Right ventricle myocardium inferior (tissue), 1 donor: ENCODE data around the gene DUSP28. TPM values are rescaled to one million over a fixed set of nuclear protein-coding genes. Genes with fewer than 3 reads are reported as not detected.

Source experiments
- ATAC-seq: fragments of 200-7000 bp; cut with Tn5 transposase; one replicate; pipeline ENCODE4 v1.9.1; 2020; ENCODE audit warnings: mild to moderate bottlenecking, moderate library complexity
- DNase-seq: peaks from one replicate; pipeline ENCODE4 v3.0.0; 2021; ENCODE audit errors: missing footprints
- intact Hi-C: fragments of 100-400 bp; cut with DNase I; formaldehyde crosslinking; loops from one replicate; pipeline ENCODE4 v1.11.0; 2022
- total RNA-seq: library from RNA; stranded (reverse); fragmentation: NEBNext Ultra II Directional; extraction: Animal tissue kit (Norgen Biotek cat#: 25700); gene quantifications from one replicate; pipeline ENCODE4 v1.2.1, GENCODE V29; 2021
- donor health status: DM: no; HTN: yes; CAD: no; lungs with severe emphysema.

DUSP28 gene
- total RNA-seq, 1 donor from 2014 or later, result 14.4 TPM

DNA sequence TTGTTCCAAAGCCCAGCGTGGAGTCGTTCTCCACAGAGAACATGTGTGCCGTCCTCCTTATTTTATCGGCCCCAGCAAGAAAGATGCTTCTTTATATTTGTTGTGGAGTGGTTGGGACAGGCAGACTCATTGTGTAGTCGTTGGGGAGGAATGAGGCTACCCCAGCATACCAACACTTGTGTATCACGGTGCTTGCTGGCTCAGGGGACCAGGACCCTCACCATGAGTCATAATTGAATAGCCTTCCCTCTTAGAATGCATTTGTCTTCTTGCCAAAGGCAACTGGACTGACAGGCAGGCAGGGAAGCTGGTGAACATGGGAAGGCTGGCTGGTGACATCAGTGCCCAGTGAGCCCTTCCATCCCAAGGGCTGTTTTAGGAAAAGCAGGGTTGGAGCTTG is 31.1 kb downstream of the DUSP28 start:
- no peak for DNase-seq

DNA sequence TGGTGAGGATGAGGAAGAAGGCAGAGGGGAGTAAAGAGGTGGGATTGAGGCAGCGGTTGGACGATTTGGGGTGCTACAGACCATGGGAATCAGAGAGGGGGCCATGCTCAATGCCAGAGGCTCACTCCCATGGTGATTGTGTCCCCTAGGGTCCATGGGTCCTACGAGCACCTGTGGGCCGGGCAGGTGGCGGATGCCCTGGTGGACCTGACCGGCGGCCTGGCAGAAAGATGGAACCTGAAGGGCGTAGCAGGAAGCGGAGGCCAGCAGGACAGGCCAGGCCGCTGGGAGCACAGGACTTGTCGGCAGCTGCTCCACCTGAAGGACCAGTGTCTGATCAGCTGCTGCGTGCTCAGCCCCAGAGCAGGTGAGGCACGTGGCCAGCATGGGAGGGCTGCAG is 31.6 kb downstream of the DUSP28 start:
- intact Hi-C loops, result loop anchor here (10.0 kb wide), 2 partner anchors 77 to 357 kb away; no protein-coding TSS in a partner anchor
- peak; percentile 44 for DNase-seq

More for the DNA sequence above, 31.1 kb downstream of the DUSP28 start:
- intact Hi-C loops, result loop anchor here (10.0 kb wide), 2 partner anchors 76 to 356 kb away; no protein-coding TSS in a partner anchor
- no peak for ATAC-seq

DNA sequence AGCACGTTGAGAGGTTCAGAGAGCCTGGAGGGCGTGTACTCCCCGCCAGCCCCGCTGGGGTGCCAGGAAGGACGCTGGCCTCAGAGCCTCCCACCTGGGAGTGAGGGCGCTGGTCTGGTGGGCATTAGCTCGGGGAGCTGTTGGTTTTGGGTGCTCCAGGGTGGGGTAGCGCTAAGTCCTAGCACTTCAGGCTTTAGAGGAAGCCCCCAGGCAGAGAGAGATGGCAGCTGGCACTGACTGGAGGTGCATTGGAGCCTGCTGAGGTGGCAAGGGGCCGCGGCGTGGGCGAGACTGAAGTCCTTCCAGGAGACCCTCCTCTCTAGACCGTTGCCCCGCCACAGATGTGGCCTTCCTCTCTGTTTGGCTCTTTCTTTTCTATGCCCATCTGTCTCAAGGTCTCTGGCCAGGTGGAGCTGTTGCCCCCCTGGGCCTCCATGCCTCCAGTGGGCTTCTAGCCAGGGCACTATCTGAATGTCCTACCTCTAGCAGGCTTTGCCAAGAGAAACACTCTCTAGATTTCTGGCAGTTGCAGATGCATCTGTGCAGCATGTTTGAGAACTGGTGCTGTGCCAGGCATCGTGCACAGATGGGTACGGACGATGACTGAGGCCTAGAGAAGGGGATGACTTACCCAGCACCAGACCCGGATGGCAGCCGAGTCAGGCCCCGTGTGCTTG is 33.0 kb downstream of the DUSP28 start:
- peak; percentile 46 for ATAC-seq
- peak; percentile 72 for DNase-seq
- intact Hi-C loops, result loop anchor here (10.0 kb wide), 2 partner anchors 78 to 358 kb away; no protein-coding TSS in a partner anchor

More for the DNA sequence above, 31.6 kb downstream of the DUSP28 start:
- ATAC-seq, result no peak

DNA sequence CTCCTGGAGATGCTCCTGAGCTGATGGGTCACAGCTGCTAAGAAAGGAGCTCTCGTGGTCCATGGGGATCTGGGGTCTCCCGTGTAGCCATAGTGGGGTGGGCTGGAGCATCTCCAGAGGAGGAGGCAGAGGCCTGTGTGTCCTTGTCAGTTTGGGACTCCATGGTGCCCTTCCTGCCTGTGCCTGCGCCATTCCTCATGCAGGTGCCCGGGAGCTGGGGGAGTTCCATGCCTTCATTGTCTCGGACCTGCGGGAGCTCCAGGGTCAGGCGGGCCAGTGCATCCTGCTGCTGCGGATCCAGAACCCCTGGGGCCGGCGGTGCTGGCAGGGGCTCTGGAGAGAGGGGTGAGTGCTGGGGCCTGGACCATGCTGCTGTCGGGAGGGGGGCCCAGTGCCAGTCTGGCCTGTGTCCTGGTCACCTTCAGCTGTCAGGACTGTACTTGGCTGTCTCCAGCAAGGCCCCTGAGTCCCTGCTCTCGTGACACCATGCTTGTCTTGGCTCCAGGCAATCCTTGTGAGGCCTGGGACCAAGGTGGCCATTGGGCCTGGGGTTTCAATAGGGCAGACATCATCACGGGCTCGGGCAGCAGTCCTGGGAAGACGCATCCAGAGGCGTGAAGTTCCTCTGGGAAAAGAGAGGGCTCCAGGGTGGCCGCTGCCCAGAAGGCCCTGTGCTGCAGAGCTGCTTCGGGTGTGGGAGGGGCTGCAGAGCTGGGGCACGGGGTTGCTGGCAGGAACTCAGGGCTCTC is 33.7 kb downstream of the DUSP28 start:
- peak; percentile 73 for DNase-seq
- intact Hi-C loops, result loop anchor here (10.0 kb wide), 2 partner anchors 79 to 359 kb away; no protein-coding TSS in a partner anchor
- peak; percentile 70 for ATAC-seq

DNA sequence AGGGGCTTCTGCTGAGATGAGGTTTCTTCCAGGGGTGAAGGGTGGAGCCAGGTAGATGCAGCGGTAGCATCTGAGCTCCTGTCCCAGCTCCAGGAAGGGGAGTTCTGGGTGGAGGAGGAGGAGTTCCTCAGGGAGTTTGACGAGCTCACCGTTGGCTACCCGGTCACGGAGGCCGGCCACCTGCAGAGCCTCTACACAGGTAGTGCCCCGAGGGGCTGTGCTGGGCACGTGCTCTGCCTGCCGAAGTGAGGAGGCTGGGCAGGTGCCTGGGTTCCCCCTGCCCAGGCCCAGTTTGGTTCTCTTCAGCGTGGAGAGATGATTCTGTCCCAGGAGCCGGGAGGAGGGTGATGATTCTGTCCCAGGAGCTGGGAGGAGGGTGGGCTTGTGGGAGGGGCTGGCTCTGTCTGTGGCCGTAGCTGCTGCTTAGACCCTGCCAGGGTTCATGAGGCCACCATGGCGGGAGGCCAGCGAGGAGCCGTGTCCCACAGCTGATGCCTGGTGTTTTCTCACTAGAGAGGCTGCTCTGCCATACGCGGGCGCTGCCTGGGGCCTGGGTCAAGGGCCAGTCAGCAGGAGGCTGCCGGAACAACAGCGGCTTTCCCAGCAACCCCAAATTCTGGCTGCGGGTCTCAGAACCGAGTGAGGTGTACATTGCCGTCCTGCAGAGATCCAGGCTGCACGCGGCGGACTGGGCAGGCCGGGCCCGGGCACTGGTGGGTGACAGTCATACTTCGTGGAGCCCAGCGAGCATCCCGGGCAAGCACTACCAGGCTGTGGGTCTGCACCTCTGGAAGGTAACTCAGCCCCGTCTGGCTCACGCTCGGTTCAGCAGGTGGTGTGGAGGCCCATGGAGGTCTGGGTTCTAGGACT is 34.6 kb downstream of the DUSP28 start:
- no peak for ATAC-seq
- DNase-seq, result peak; percentile 67
- intact Hi-C loops, result loop anchor here (5.0 to 10.0 kb wide), 3 partner anchors 37 to 360 kb away; partner anchors contain the start of gene ANKMY1

DNA sequence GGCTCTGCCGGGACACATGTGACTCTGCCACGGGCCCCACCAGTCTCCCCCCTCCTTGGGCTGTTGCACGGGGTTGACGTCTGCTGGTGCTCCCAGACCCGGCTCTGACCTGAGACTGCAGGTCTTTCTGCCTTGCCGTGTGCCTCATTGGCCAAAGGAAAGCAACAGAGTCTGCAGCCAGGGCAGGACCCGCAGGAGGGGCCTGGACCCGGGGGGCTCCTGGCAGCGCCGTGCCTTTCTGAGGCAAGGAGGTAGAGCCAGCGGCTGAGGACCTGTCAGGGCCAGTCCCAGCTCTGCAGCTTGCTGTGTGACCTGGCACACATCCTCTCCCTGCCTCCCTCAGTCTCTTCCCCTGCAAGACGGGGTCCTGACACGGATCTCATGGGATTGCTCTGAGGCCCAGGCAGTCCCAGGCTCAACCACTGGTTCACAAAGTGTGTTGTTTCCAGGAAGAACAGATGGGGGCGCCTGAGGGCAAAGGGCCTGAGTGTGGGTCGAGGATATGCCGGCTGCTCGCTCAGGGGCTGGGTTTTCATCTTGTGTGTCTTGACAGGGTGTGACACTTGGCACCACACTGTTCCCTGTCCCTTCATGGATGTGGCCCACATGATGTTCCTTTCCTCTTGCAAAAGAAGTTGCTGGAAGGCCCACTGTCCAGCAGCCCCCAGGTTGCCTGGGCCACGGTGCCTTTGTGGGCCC is 35.4 kb downstream of the DUSP28 start:
- DNase-seq (peak; percentile 73), ATAC-seq (peak; percentile 6)
- intact Hi-C loops, result loop anchor here (5.0 to 10.0 kb wide), 3 partner anchors 38 to 361 kb away; partner anchors contain the start of gene ANKMY1

DNA sequence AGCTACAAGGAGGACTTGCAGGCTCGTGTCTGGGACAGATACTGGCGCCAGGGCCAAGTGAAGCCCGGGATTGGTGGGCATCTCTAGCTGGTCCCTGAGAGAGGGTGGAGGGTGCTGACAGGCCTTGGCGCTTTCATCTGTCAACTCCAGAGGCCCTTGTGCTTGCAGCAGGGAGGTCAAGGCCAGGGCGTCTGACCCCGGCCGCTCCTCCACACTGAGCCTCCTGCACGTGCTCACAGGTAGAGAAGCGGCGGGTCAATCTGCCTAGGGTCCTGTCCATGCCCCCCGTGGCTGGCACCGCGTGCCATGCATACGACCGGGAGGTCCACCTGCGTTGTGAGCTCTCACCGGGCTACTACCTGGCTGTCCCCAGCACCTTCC is 35.9 kb downstream of the DUSP28 start:
- DNase-seq, result peak; percentile 68
- ATAC-seq, result peak; percentile 27
- intact Hi-C loops, result loop anchor here (5.0 to 10.0 kb wide), 3 partner anchors 39 to 361 kb away; partner anchors contain the start of gene ANKMY1

DNA sequence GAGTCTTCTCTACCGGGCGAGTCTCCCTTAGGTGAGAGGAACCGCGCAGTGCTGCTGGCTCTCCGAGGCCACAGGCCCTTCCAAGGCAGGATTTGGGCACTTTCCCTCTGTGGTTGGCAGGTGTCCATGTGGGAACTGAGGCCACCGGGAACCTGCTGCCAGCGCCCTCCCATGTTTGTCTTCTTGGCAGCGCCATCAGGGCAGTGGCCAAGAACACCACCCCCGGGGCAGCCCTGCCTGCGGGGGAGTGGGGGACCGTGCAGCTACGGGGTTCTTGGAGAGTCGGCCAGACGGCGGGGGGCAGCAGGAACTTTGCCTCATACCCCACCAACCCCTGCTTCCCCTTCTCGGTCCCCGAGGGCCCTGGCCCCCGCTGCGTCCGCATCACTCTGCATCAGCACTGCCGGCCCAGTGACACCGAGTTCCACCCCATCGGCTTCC is 36.4 kb downstream of the DUSP28 start:
- intact Hi-C loops, result loop anchor here (5.0 to 10.0 kb wide), 3 partner anchors 39 to 362 kb away; partner anchors contain the start of gene ANKMY1
- peak; percentile 76 for DNase-seq
- ATAC-seq, result peak; percentile 52

DNA sequence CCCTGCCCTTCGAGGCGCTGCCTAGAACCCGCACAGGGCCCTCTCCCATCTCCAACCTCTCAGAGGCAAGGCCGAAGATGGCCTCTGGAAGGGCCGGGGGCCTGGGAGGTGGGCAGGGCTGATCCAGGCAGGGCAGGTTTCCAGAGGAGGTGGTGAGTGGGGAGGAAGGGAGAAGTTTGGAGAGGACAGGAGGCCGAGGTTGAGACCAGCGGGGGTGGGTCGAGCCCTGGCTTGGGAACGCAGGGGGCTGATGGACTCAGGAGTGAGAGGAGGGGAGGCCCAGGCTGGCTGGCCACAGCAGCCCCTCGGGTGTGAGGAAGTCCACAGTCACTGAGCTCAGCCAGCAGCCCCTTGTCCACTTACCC is 36.9 kb downstream of the DUSP28 start:
- DNase-seq (peak; percentile 43), ATAC-seq (no peak)
- intact Hi-C loops, result loop anchor here (5.0 to 10.0 kb wide), 3 partner anchors 40 to 362 kb away; partner anchors contain the start of gene ANKMY1

DNA sequence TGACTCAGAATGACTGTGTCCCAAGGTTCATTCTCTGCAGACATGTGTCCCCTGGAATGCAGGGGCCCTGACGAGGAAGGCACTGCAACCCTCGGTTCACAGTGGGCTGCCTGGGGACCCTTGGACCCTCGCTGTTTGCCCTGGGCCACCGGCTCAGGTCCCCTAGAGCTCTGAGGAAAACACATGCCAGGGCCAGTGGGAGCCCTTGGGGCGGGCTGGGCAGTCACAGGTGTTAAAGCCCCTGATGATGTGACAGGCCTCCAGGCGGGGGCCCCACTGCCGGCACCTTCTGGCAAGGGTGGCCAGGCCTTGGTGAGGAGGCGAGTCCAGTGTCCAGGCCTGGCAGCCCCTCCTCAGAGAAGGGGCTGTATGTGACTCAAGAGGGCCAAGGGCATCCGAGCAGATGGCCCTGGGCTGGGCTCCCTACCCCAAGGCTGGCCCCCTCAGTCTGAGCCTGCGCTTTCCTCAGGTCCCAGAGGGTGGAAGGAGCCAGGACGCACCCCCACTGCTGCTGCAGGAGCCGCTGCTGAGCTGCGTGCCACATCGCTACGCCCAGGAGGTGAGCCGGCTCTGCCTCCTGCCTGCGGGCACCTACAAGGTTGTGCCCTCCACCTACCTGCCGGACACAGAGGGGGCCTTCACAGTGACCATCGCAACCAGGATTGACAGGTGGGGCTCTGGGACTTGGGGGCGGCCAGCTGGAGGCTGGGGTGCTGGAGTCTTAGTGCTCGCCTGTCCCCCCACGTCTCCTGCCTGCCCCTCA is 37.4 kb downstream of the DUSP28 start:
- intact Hi-C loops, result loop anchor here (5.0 to 10.0 kb wide), 3 partner anchors 40 to 363 kb away; partner anchors contain the start of gene ANKMY1
- DNase-seq (peak; percentile 61), ATAC-seq (no peak)

DNA sequence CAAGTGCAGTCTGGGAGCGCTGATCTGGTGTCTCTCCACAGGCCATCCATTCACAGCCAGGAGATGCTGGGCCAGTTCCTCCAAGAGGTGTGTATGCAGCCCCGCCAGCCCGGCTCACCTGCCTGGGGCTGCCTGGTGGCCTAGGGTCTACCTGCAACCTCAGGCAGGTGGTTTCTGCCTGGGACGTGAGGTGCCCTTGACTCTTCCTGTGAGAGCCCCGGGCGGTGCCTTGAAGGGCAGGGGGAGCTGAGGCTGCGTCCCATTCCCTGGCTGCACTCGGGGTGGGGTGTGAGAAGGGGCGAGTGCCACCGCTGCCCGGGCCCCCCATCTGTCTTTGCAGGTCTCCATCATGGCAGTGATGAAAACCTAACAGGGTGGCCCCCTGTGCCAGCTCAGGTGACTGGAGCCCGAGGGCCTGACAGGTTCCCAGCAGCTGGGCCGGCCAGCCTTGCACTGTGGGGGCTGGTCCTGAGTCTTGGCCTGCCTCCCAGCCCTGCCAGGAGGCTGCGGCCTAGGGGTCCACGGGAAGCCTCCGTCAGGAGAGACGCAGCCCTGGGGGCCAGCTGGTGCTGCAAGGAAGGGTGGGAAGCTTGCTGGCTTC is 38.3 kb downstream of the DUSP28 start:
- ATAC-seq (no peak), DNase-seq (peak; percentile 59)
- intact Hi-C loops, result loop anchor here (5.0 to 10.0 kb wide), 3 partner anchors 41 to 364 kb away; partner anchors contain the start of gene ANKMY1

DNA sequence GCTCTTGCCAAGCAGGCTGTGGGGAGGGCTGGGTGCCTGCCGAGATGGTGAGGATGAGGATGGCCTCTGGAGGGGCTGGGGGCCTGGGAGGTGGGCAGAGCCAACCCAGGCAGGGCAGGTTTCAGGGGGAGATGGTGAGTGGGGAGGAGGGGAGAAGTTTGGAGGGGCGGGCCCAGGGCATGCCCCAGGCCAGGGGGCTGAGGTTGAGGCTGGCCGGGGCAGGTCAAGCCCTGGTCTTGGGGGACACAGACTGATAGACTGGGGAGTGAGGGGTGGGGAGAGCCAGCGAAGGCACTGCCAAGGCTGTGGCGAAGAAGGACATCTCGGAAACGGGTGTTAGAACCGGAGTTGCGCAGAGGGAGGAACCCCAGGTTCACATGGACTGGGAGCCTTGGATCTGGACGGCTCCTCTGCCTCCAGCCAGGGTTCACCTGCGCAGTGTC is 39.0 kb downstream of the DUSP28 start:
- no peak for DNase-seq
- intact Hi-C loops, result loop anchor here (5.0 to 10.0 kb wide), 3 partner anchors 42 to 364 kb away; partner anchors contain the start of gene ANKMY1
- ATAC-seq, result no peak

DNA sequence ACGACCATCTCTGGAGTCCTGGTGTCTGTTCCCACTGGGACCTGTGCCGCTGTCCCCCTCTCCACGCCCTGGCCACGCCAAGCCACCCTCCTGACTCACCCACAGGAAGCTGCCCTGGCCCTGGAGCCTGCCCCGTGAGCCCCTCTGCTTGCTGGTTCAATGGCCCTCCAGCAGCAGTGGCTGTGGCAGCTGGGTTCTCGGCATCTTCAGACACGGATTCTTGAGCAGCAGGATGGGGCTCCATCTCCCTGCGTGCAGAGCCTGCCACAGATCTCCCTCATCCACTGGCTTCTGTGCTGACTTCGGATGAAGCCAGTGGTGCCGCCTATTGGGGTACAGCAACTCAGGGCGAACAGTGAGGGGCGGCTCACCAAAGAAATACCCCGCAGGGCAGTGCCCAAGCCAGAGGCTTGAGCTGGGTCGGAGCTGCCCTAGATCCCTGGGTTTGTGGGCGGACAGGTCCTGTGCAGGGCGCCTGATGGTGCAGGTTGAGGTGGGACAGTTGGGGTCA is 40.3 kb downstream of the DUSP28 start:
- intact Hi-C loops, result no loop called here
- ATAC-seq (no peak), DNase-seq (peak; percentile 64)

DNA sequence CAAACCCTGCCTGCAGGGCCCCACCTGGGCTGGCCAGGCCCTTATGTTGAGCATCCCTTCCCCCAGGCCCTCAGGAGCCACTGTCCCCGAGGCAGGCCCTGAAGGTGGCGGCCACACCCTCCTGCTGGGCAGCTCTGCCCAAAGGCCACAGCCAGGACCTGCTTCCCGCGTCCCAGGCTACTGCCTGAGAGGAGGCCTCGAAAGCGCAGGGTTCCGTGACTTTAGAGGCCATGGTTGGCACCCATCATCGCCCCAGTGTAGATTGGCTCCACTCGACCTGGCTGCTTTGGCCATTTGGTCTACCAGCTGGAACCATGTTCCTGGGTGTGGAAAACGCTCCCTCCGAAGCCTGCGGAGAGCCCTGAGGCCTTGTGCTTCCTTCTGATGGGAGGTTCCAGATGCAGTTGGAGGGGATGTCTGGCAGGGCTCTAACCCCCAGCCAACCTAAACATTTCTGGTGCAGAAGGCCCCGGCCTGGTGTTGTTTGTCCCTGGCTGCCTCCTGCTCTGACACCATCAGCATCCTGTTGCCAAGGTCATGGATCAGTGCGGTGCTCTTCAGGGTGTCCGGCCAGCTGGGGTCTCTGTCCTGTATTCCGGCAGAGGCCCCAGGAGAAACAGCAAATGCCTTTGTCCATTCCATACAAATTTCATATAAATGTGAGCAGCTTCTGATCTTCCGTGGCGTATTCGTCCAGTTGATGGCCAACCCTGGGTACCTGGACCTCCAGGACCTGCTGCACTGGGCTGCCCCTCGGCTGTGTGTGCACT is 41.1 kb downstream of the DUSP28 start:
- ATAC-seq (no peak), DNase-seq (peak; percentile 20)
- intact Hi-C loops, result no loop called here

DNA sequence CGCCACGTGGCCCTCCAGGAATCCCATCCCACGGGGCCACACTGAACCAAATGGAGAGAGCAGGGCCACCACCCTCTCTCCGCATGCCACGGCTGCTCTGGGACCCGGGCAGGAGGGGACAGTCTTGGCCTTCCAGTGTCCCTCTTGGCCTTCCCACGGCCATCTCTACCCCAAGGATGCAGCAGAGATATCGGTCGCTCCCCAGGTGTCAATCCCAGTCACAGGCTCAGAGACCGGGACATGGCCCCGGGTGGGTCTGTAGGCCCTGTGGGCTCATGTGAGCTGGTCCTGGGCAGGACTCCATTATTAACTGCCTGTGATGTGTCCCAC is 41.6 kb downstream of the DUSP28 start:
- intact Hi-C loops, result no loop called here
- DNase-seq (peak; percentile 45), ATAC-seq (no peak)
